ENCODE data around the gene DCAF6.

GRCh38 chr1:167893798-167894197 is 42.7 kb upstream of the DCAF6 start:
- no peak for TF ChIP-seq CTCF (IDR thresholded peaks at IDR 0.05; ENCODE audit: low read depth, low read length)
- TF ChIP-seq EZH2phosphoT487 (IDR thresholded peaks at IDR 0.05; ENCODE audit: low read depth) = no peak
